Endodermal cell (in vitro differentiated cells): ENCODE results near the gene TSC22D2. TPM values are rescaled to one million over a fixed set of nuclear protein-coding genes. Genes with fewer than 3 reads are reported as not detected.

ENCODE experiments used
- DNase-seq: peaks from one replicate; pipeline ENCODE4 v3.0.0-alpha.2; 2017
- H3K27ac ChIP-seq: 2 replicates; pipeline ENCODE4 v1.5.1; 2013; ENCODE audit warnings: mild to moderate bottlenecking, low read depth, low read length, moderate library complexity
- H3K27me3 ChIP-seq: 2 replicates; pipeline ENCODE4 v1.6.1; 2013; ENCODE audit warnings: mild to moderate bottlenecking, low read length, moderate library complexity; ENCODE audit not compliant: insufficient read depth, control insufficient read depth, poor library complexity, severe bottlenecking
- H3K36me3 ChIP-seq: 2 replicates; pipeline ENCODE4 v1.7.0; 2013; ENCODE audit warnings: mild to moderate bottlenecking, low read length, moderate library complexity; ENCODE audit not compliant: control insufficient read depth, insufficient read depth
- H3K4me1 ChIP-seq: one replicate; pipeline ENCODE4 v1.7.0; 2013; ENCODE audit warnings: low read length; ENCODE audit not compliant: control insufficient read depth, insufficient read depth
- H3K4me3 ChIP-seq: 2 replicates; pipeline ENCODE4 v1.5.1; 2013; ENCODE audit warnings: mild to moderate bottlenecking, low read length, moderate library complexity
- H3K9ac ChIP-seq: 2 replicates; pipeline ENCODE4 v1.6.1; 2013; ENCODE audit warnings: mild to moderate bottlenecking, low read length, moderate library complexity; ENCODE audit not compliant: poor library complexity, severe bottlenecking; ENCODE audit errors: extremely low read depth
- H3K9me3 ChIP-seq: 2 replicates; pipeline ENCODE4 v1.6.1; 2013; ENCODE audit warnings: mild to moderate bottlenecking, low read length, moderate library complexity; ENCODE audit not compliant: control insufficient read depth
- H3K27ac Mint-ChIP-seq: 2 replicates; pipeline ENCODE4 v1.8.0; 2020; ENCODE audit warnings: mixed read lengths
- H3K27me3 Mint-ChIP-seq: 2 replicates; pipeline ENCODE4 v1.8.0; 2021; ENCODE audit warnings: mild to moderate bottlenecking, mixed read lengths; ENCODE audit not compliant: insufficient read depth
- H3K36me3 Mint-ChIP-seq: 2 replicates; pipeline ENCODE4 v1.8.0; 2020; ENCODE audit warnings: low read depth, mixed read lengths
- H3K4me1 Mint-ChIP-seq: 2 replicates; pipeline ENCODE4 v1.8.0; 2020; ENCODE audit warnings: mixed read lengths
- H3K4me3 Mint-ChIP-seq: 2 replicates; pipeline ENCODE4 v1.8.0; 2020; ENCODE audit warnings: mild to moderate bottlenecking, moderate library complexity, mixed read lengths
- H3K9me3 Mint-ChIP-seq: 2 replicates; pipeline ENCODE4 v1.8.0; 2020; ENCODE audit warnings: mild to moderate bottlenecking, mixed read lengths
- CTCF ChIP-seq: fragments of 200-600 bp; sonication (generic); conservative IDR thresholded peaks from 2 replicates; pipeline ENCODE4 v1.5.0; 2021; ENCODE audit warnings: antibody characterized with exemption, mild to moderate bottlenecking
- WGBS, 2 experiments: methylation state at CpG; one replicate each; pipeline versions ENCODE4 v1.1.5 to v1.1.7; 2013; ENCODE audit warnings: missing lambda C conversion rate in 2 of 2, mixed read lengths in 1 of 2; ENCODE audit not compliant: insufficient coverage in 1 of 2, insufficient read length in 1 of 2; 5-methylcytosine and 5-hydroxymethylcytosine counted together
- total RNA-seq, 2 donors: library from RNA; stranded (reverse); fragmentation: NEBNext Ultra II Directional in 1 of 2; extraction: Animal tissue kit (Norgen Biotek cat#: 25700) in 1 of 2; gene quantifications; 2 replicates in 1 of 2; 3 replicates in 1 of 2; pipeline ENCODE4 v1.2.1, GENCODE V29; 2021

The TSC22D2 gene
- total RNA-seq, 2 donors from 2014 or later = 25.6 to 29.1 TPM

- Mint-ChIP-seq H3K27ac (no peak overlapping the region), H3K27me3 (no peaks in the 10 kb centered on the region), H3K4me1 (peaks cover 29% of the 10 kb centered on the region), H3K36me3 (peaks cover 25% of the 10 kb centered on the region), H3K9me3 (no peaks in the 10 kb centered on the region), H3K4me3 (no peak overlapping the region)
- H3K36me3 ChIP-seq = peaks cover 37% of the 10 kb centered on the region
- no peak overlapping the region for H3K4me3 ChIP-seq
- H3K27ac ChIP-seq = no peak overlapping the region
- no peaks in the 10 kb centered on the region for H3K9me3 ChIP-seq
- no peaks in the 10 kb centered on the region for H3K27me3 ChIP-seq
- peaks cover 11% of the 10 kb centered on the region for H3K4me1 ChIP-seq
- no peak for DNase-seq
- no peak overlapping the region for H3K9ac ChIP-seq
- no peak for TF ChIP-seq CTCF
- 93% methylated on average over 1 of the region's 1 CpG; no CpG with 5 or more reads in 1 of the 2 experiments for WGBS, 2 experiments
These were observed 52.4 kb downstream of the TSC22D2 start for GRCh38 chr3:150460484-150460883.

GRCh38 chr3:150461399-150461798 lies 53.3 kb downstream of the TSC22D2 start:
- Mint-ChIP-seq H3K27ac (no peak overlapping the region), H3K9me3 (no peaks in the 10 kb centered on the region), H3K36me3 (peaks cover 25% of the 10 kb centered on the region), H3K27me3 (no peaks in the 10 kb centered on the region), H3K4me3 (no peak overlapping the region), H3K4me1 (peaks cover 29% of the 10 kb centered on the region)
- TF ChIP-seq CTCF = no peak
- Histone ChIP-seq H3K27me3 (no peaks in the 10 kb centered on the region), H3K27ac (no peak overlapping the region), H3K4me3 (no peak overlapping the region), H3K36me3 (peaks cover 37% of the 10 kb centered on the region), H3K9me3 (no peaks in the 10 kb centered on the region), H3K4me1 (peaks cover 11% of the 10 kb centered on the region), H3K9ac (no peak overlapping the region)
- DNase-seq = no peak
- WGBS, 2 experiments = 100% methylated on average over 1 to 4 of the region's 4 CpGs

GRCh38 chr3:150462108-150462507 lies 54.0 kb downstream of the TSC22D2 start:
- Mint-ChIP-seq H3K27me3 (no peaks in the 10 kb centered on the region), H3K4me1 (peaks cover 29% of the 10 kb centered on the region), H3K4me3 (no peak overlapping the region), H3K36me3 (peaks cover 20% of the 10 kb centered on the region), H3K9me3 (no peaks in the 10 kb centered on the region), H3K27ac (no peak overlapping the region)
- Histone ChIP-seq H3K4me3 (no peak overlapping the region), H3K9ac (no peak overlapping the region), H3K27me3 (no peaks in the 10 kb centered on the region), H3K4me1 (peaks cover 11% of the 10 kb centered on the region), H3K36me3 (peaks cover 31% of the 10 kb centered on the region), H3K27ac (no peak overlapping the region), H3K9me3 (no peaks in the 10 kb centered on the region)
- no peak for TF ChIP-seq CTCF
- 82% methylated on average over 1 of the region's 1 CpG; no CpG with 5 or more reads in 1 of the 2 experiments for WGBS, 2 experiments
- no peak for DNase-seq
